RWPE1 (cell line): ENCODE results near the gene TTI1.

Source experiments
- CTCF ChIA-PET: fragments of 350-600 bp; sonication (Branson Sonifier 250); formaldehyde crosslinking; extraction: SDS; loops from one replicate; lab custom pipeline; 2021; lab: Yijun Ruan, JAX
- POLR2A ChIA-PET: fragments of 400-600 bp; formaldehyde crosslinking; extraction: SDS; loops from one replicate; lab custom pipeline; 2020; ENCODE audit warnings: antibody characterized with exemption; ENCODE audit not compliant: low non-redundant PET; lab: Yijun Ruan, JAX
- DNase-seq: peaks from one replicate; pipeline ENCODE4 v3.0.0; 2012; ENCODE audit warnings: low spot score
- H3K27ac ChIP-seq: fragments of 450-650 bp; 2 replicates; pipeline ENCODE4 v1.5.1; 2017
- CTCF ChIP-seq: fragments of 450-650 bp; conservative IDR thresholded peaks from 2 replicates; pipeline ENCODE4 v1.5.1; 2017; ENCODE audit warnings: low read depth, mild to moderate bottlenecking

TTI1 gene

GRCh38 chr20:37994512-37994911 lies 38.7 kb downstream of the TTI1 start:
- CTCF ChIA-PET: interaction anchor here (0.7 to 2.6 kb wide), 3 partner anchors 15 to 430 kb away, joined by 3 to 24 read pairs (median 3); no protein-coding TSS in a partner anchor

GRCh38 chr20:37992802-37993409 lies 40.4 kb downstream of the TTI1 start:
- DNase-seq: peak; percentile 91
- peak overlapping the region; percentile 48 for H3K27ac ChIP-seq
- ChIA-PET POLR2A (interaction anchor here (0.6 kb wide), 1 partner anchor 171 kb away, joined by 6 read pairs; no protein-coding TSS in a partner anchor), CTCF (interaction anchor here (0.6 to 1.1 kb wide), 15 partner anchors 9 to 891 kb away, joined by 3 to 5 read pairs (median 3); no protein-coding TSS in a partner anchor)
- TF ChIP-seq CTCF: peak; percentile 80

More at GRCh38 chr20:37994512-37994911, 38.7 kb downstream of the TTI1 start:
- POLR2A ChIA-PET: no interaction called here
- peak overlapping the region; percentile 46 for H3K27ac ChIP-seq
- peak; percentile 99 for DNase-seq
- no peak for TF ChIP-seq CTCF

GRCh38 chr20:37991908-37992307 lies 41.3 kb downstream of the TTI1 start:
- no peak for DNase-seq
- no peak for TF ChIP-seq CTCF
- H3K27ac ChIP-seq: peak overlapping the region; percentile 48
- CTCF ChIA-PET: interaction anchor here (0.5 to 1.1 kb wide), 5 partner anchors 36 to 1847 kb away, joined by 3 read pairs; no protein-coding TSS in a partner anchor
- POLR2A ChIA-PET: no interaction called here

- H3K27ac ChIP-seq: no peak overlapping the region
- no peak for TF ChIP-seq CTCF
- POLR2A ChIA-PET: no interaction called here
- DNase-seq: no peak
- CTCF ChIA-PET: interaction anchor here (0.5 to 0.9 kb wide), 6 partner anchors 36 to 1006 kb away, joined by 3 to 9 read pairs (median 3); no protein-coding TSS in a partner anchor
Observed at GRCh38 chr20:37991157-37991866, 41.9 kb downstream of the TTI1 start.

GRCh38 chr20:37990571-37991151 lies 42.6 kb downstream of the TTI1 start:
- peak overlapping the region; percentile 33; the same call in 1 of the 2 replicates for H3K27ac ChIP-seq
- ChIA-PET CTCF (interaction anchor here (0.6 to 0.7 kb wide), 3 partner anchors 277 to 1005 kb away, joined by 3 to 9 read pairs (median 4); no protein-coding TSS in a partner anchor), POLR2A (no interaction called here)
- no peak for TF ChIP-seq CTCF
- DNase-seq: peak; percentile 77
